Measurements from ENCODE around the gene RAD51B.

DNA sequence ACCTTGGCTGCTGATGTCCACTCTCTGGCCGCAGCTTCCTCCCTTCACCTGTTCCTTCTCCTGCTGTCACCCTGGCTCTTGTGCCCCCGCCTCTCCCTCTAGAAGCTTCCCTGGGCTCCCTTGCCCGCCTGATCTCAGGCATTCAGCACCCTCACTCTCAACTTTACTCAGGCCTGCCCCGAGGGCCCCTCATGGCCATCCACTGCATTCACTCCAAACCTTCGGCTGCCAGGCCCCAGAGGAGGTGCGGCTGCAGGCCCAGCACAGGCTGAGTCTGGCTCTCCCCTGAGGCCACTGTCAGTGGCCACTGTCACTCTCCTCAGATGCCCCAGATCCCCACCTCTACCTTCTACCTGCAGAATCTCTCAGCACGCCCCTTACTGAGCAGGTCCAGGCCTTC, 789.4 kb downstream of the RAD51B start:
- TF ChIP-seq POLR2A (IDR thresholded peaks at IDR 0.05), result no peak
- TF ChIP-seq POLR2AphosphoS5 (IDR thresholded peaks at IDR 0.05), result no peak
- TF ChIP-seq, protein P1, sequence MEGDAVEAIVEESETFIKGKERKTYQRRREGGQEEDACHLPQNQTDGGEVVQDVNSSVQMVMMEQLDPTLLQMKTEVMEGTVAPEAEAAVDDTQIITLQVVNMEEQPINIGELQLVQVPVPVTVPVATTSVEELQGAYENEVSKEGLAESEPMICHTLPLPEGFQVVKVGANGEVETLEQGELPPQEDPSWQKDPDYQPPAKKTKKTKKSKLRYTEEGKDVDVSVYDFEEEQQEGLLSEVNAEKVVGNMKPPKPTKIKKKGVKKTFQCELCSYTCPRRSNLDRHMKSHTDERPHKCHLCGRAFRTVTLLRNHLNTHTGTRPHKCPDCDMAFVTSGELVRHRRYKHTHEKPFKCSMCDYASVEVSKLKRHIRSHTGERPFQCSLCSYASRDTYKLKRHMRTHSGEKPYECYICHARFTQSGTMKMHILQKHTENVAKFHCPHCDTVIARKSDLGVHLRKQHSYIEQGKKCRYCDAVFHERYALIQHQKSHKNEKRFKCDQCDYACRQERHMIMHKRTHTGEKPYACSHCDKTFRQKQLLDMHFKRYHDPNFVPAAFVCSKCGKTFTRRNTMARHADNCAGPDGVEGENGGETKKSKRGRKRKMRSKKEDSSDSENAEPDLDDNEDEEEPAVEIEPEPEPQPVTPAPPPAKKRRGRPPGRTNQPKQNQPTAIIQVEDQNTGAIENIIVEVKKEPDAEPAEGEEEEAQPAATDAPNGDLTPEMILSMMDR (IDR thresholded peaks at IDR 0.05), result no peak

All from upper lobe of left lung (tissue), 4 donors.